Measurements from ENCODE around the gene TMEM175.

- TF ChIP-seq, protein P1, sequence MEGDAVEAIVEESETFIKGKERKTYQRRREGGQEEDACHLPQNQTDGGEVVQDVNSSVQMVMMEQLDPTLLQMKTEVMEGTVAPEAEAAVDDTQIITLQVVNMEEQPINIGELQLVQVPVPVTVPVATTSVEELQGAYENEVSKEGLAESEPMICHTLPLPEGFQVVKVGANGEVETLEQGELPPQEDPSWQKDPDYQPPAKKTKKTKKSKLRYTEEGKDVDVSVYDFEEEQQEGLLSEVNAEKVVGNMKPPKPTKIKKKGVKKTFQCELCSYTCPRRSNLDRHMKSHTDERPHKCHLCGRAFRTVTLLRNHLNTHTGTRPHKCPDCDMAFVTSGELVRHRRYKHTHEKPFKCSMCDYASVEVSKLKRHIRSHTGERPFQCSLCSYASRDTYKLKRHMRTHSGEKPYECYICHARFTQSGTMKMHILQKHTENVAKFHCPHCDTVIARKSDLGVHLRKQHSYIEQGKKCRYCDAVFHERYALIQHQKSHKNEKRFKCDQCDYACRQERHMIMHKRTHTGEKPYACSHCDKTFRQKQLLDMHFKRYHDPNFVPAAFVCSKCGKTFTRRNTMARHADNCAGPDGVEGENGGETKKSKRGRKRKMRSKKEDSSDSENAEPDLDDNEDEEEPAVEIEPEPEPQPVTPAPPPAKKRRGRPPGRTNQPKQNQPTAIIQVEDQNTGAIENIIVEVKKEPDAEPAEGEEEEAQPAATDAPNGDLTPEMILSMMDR (IDR thresholded peaks at IDR 0.05; ENCODE audit: low read depth, low read length) = no peak
- no peak for TF ChIP-seq EZH2phosphoT487 (IDR thresholded peaks at IDR 0.05; ENCODE audit: low read depth)
Observed at GRCh38 chr4:970046-970745, 37.9 kb downstream of the TMEM175 start.
